HG03378 (cell line): ENCODE results near the gene BGLAP.

ENCODE experiments used
- ATAC-seq: cut with Tn5 transposase; IDR thresholded peaks from one replicate; pipeline ENCODE4 v1.9.1; 2021; ENCODE audit warnings: mild to moderate bottlenecking, moderate library complexity; ENCODE audit not compliant: unreplicated experiment

Gene BGLAP

DNA sequence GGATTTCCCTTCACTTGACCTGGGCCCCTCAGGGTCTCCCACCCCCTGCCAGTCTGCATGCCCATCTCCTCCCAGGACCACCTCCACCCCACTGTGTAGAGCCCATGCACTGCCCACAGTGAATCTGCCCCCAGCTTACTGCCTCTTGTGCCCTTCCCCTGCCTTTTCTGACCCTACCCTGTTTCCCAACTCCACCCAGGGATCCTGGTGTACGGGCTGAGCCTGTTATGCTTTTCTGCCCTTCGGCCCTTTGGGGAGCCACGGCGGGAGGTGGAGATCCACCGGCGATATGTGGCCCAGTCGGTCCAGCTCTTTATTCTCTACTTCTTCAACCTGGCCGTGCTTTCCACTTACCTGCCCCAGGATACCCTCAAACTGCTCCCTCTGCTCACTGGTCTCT lies 44.1 kb downstream of the BGLAP start:
- no peak for ATAC-seq

DNA sequence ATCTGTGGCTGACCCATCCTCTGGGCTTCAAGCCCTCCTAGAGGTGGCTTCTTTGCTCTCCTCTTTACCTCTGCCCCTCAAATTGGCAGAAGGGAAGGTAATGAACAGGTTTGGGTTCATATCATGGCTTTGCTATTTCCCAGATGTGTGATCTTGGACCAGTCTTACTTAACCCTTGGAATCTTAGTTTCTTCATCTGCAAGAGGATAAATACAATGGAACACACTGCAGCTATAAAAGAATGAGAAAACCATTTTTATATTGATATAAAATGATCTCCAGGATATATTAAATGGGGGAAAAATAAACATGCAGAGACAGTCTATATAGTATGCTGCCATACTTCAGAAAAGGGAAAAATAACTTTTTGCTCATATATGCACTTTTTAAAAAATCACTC lies 47.9 kb downstream of the BGLAP start:
- no peak for ATAC-seq

DNA sequence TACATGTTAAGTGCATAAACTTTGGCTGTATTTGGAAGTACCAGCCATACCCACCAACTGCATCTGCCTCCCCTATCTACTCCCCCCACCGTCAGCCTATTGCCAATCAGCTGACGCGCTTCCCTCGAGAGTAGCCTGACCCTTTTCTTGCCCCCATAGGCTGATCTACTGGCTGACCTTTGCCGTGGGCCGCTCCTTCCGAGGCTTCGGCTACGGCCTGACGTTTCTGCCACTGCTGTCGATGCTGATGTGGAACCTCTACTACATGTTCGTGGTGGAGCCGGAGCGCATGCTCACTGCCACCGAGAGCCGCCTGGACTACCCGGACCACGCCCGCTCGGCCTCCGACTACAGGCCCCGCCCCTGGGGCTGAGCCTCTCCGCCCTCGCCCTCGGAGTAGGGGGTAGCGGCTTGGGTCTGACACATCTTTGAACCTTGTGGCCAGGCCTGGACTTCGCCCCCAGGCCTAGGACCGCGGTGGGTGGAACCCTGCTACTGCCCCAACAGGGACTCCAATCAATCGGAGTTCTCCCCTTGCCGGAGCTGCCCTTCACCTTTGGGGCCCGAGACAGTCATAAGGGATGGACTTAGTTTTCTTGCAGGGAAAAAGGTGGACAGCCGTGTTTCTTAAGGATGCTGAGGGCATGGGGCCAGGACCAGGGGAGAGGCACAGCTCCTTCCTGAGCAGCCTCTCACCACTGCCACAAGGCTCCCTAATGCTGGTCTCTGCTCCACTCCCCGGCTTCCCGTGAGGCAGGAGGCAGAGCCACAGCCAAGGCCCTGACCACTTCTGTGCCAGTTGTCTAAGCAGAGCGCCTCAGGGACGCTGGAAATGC lies 49.5 kb downstream of the BGLAP start:
- ATAC-seq, result no peak
